GM12878 (cell line): ENCODE data around the gene LAD1. TPM values are rescaled to one million over a fixed set of nuclear protein-coding genes. Genes with fewer than 3 reads are reported as not detected.

Experiments
- ATAC-seq: fragments of 200-7000 bp; cut with Tn5 transposase; 3 replicates; pipeline ENCODE4 v1.9.1; 2020; ENCODE audit warnings: mild to moderate bottlenecking, moderate library complexity
- BruUV-seq: library from RNA; stranded (reverse); fragments of 400-500 nt; replicated peaks from 2 replicates; lab custom pipeline; 2021; lab: Mats Ljungman, UMichigan
- CTCF ChIA-PET: fragments of 300-600 bp; sonication (Branson Sonifier 250); formaldehyde crosslinking; extraction: SDS; loops from one replicate; lab custom pipeline; 2021; ENCODE audit warnings: inconsistent platforms; lab: Yijun Ruan, JAX
- POLR2A ChIA-PET: fragments of 350-600 bp; formaldehyde crosslinking; extraction: SDS; loops from one replicate; lab custom pipeline; 2021; ENCODE audit warnings: inconsistent platforms; lab: Charles Lee
- RAD21 ChIA-PET: fragments of 300-600 bp; sonication (Branson Sonifier 250); formaldehyde crosslinking; loops from one replicate; lab custom pipeline; 2023; ENCODE audit warnings: antibody characterized with exemption; ENCODE audit not compliant: unreplicated experiment; lab: Charles Lee
- SMC1A ChIA-PET: fragments of 300-600 bp; sonication (Branson Sonifier 250); formaldehyde crosslinking; loops from one replicate; lab custom pipeline; 2023; ENCODE audit not compliant: unreplicated experiment, uncharacterized antibody; lab: Charles Lee
- DNase-seq: peaks from one replicate; pipeline ENCODE4 v3.0.0-alpha.2; 2011; ENCODE audit warnings: low read depth, low spot score
- FAIRE-seq: peaks from 3 replicates; lab custom pipeline; 2011; peaks lifted over from hg19 to GRCh38; lab: Jason Lieb, UNC
- H2AFZ ChIP-seq: 2 replicates; pipeline ENCODE4 v1.6.0; 2011; ENCODE audit warnings: low read depth, low read length, control low read depth; ENCODE audit not compliant: control insufficient read depth
- H3K27ac ChIP-seq: 2 replicates; pipeline ENCODE4 v1.5.1; 2011; ENCODE audit warnings: control low read depth; ENCODE audit not compliant: control insufficient read depth, insufficient read depth
- H3K27me3 ChIP-seq, 2 experiments: replicated peaks in 1 of 2; 2 replicates each; pipeline versions ENCODE4 v1.6.0 to v1.6.1; 2011; ENCODE audit warnings: low read length in 1 of 2; ENCODE audit not compliant: control insufficient read depth in 2 of 2, insufficient read depth in 2 of 2
- H3K36me3 ChIP-seq, 2 experiments: 2 replicates each; pipeline ENCODE4 v1.5.1; 2011; ENCODE audit warnings: low read length in 1 of 2; ENCODE audit not compliant: control insufficient read depth in 2 of 2, insufficient read depth in 2 of 2
- H3K4me1 ChIP-seq: 2 replicates; pipeline ENCODE4 v1.6.1; 2011; ENCODE audit warnings: mild to moderate bottlenecking, low read length, moderate library complexity, mixed read lengths; ENCODE audit not compliant: control insufficient read depth, insufficient read depth
- H3K4me2 ChIP-seq: 2 replicates; pipeline ENCODE4 v1.6.0; 2011; ENCODE audit warnings: control low read depth; ENCODE audit not compliant: control insufficient read depth, insufficient read depth
- H3K4me3 ChIP-seq: fragments of 200-600 bp; sonication (generic); 2 replicates; pipeline ENCODE4 v1.5.1; 2016
- H3K79me2 ChIP-seq: 2 replicates; pipeline ENCODE4 v1.6.0; 2011; ENCODE audit warnings: low read length; ENCODE audit not compliant: control insufficient read depth, insufficient read depth
- H3K9ac ChIP-seq: 2 replicates; pipeline ENCODE4 v1.8.0; 2011; ENCODE audit warnings: low read length, control low read depth, mixed read lengths; ENCODE audit not compliant: control insufficient read depth, insufficient read depth
- H3K9me3 ChIP-seq: replicated peaks from 3 replicates; pipeline ENCODE4 v1.5.1; 2011; ENCODE audit warnings: mild to moderate bottlenecking, low read length; ENCODE audit not compliant: control insufficient read depth, insufficient read depth
- H4K20me1 ChIP-seq: 2 replicates; pipeline ENCODE4 v1.6.0; 2011; ENCODE audit not compliant: control insufficient read depth, insufficient read depth
- BHLHE40 ChIP-seq, 2 experiments: fragments of 450-650 bp in 1 of 2; IDR thresholded peaks; 2 replicates each; pipeline ENCODE4 v1.6.1; 2011 to 2017; ENCODE audit warnings: low read depth in 2 of 2, borderline replicate concordance in 1 of 2, improper control_type of control experiment in 1 of 2, low read length in 1 of 2, mild to moderate bottlenecking in 1 of 2
- ESRRA ChIP-seq: IDR thresholded peaks from 2 replicates; pipeline ENCODE4 v1.6.1; 2012; ENCODE audit warnings: mild to moderate bottlenecking, low read length, improper control_type of control experiment
- KAT2A ChIP-seq: conservative IDR thresholded peaks from 2 replicates; pipeline ENCODE4 v1.6.1; 2011; ENCODE audit warnings: low read depth, low read length; ENCODE audit not compliant: control insufficient read depth
- LARP7 ChIP-seq: fragments of 450-650 bp; IDR thresholded peaks from 2 replicates; pipeline ENCODE4 v1.6.1; 2017; ENCODE audit warnings: mild to moderate bottlenecking
- MEF2A ChIP-seq: IDR thresholded peaks from 2 replicates; pipeline ENCODE4 v1.6.1; 2011; ENCODE audit warnings: low read depth, mild to moderate bottlenecking, low read length, moderate library complexity; ENCODE audit not compliant: insufficient read depth
- RB1 ChIP-seq: fragments of 450-650 bp; formaldehyde crosslinking; IDR thresholded peaks from 2 replicates; pipeline ENCODE4 v1.6.1; 2017; ENCODE audit warnings: mild to moderate bottlenecking, borderline replicate concordance
- RCOR1 ChIP-seq: conservative IDR thresholded peaks from 2 replicates; pipeline ENCODE4 v1.6.1; 2012; ENCODE audit warnings: low read depth, low read length, improper control_type of control experiment
- STAT1 ChIP-seq: fragments of 450-650 bp; conservative IDR thresholded peaks from 2 replicates; pipeline ENCODE4 v1.6.1; 2014; ENCODE audit warnings: antibody characterized with exemption, mild to moderate bottlenecking
- STAT3 ChIP-seq: IDR thresholded peaks from 2 replicates; pipeline ENCODE4 v1.6.1; 2011; ENCODE audit warnings: low read depth, low read length, improper control_type of control experiment
- WRNIP1 ChIP-seq: IDR thresholded peaks from 2 replicates; pipeline ENCODE4 v1.6.1; 2011; ENCODE audit warnings: low read depth, low read length, improper control_type of control experiment, borderline replicate concordance
- ZBTB4 ChIP-seq: fragments of 450-650 bp; formaldehyde crosslinking; IDR thresholded peaks from 2 replicates; pipeline ENCODE4 v1.4.0; 2022; ENCODE audit warnings: mild to moderate bottlenecking, moderate library complexity
- WGBS: methylation state at CpG from one replicate; pipeline ENCODE4 v1.1.6; 2016; ENCODE audit warnings: low lambda C conversion rate; ENCODE audit not compliant: insufficient replicate concordance, insufficient coverage; ENCODE audit errors: missing lambda C conversion rate; 5-methylcytosine and 5-hydroxymethylcytosine counted together
- in situ Hi-C: fragments of 300-500 bp; cut with MboI; formaldehyde crosslinking; loops from 9 replicates; pipeline ENCODE4 v1.14.3; 2018; ENCODE audit warnings: mixed read lengths
- intact Hi-C: fragments of 100-400 bp; cut with micrococcal nuclease; formaldehyde crosslinking; loops from one replicate; pipeline ENCODE4 v1.14.2; 2022; ENCODE audit not compliant: unreplicated experiment
- polyA plus RNA-seq, 11 experiments: library from polyadenylated mRNA; depleted of rRNA in 4 of 11; unstranded in 6 of 11; stranded (reverse) in 5 of 11; fragments of >200 nt; fragmentation: Nextera tagmentation in 4 of 11; fragmentation: Illumina TruSeq in 1 of 11; extraction: Ambion mirVana in 4 of 11; extraction: Trizol in 1 of 11; gene quantifications; 1 replicate in 1 of 11; 2 replicates in 10 of 11; pipeline versions ENCODE4 v1.2.1 to v1.2.3, GENCODE V29; 2011 to 2016; ENCODE audit warnings: inconsistent platforms in 2 of 11, missing spikeins in 2 of 11, low read depth in 1 of 11
- total RNA-seq, 4 experiments: library from RNA; depleted of rRNA in 3 of 4; stranded (reverse); fragments of >200 nt in 3 of 4; fragmentation: Illumina TruSeq in 1 of 4; extraction: Trizol in 1 of 4; gene quantifications; 2 replicates each; pipeline versions ENCODE4 v1.2.1 to v1.2.3, GENCODE V29; 2013 to 2021

Gene LAD1
- total and polyA plus RNA-seq, 10 of the 15 experiments (the other 5 are each of a cell fraction or from before 2014, with no cell fraction given) = 0.05 to 0.48 (median 0.32) TPM; not detected in 3

DNA sequence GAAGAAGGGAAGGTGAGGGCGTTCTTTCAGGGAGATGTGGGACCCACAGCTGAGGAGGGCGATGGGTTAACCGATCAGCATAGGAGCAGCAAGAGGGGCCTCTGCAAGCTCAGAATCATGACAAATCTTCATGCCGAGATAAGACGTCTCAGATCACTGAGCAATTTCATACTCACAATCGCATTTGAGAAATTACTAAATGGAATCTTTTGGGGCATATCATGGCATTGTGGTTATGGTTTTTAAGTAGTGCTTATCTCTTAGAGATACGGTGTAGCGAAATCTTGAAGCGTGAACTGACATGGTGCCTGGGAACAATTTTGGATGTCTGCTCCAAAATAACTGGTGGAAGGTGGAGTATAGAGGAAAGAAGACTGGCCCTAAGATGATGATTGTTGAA lies 27.8 kb downstream of the LAD1 start:
- no TSS peak for BruUV-seq
- RAD21 ChIA-PET = no interaction called here
- intact Hi-C loops = no loop called here
- SMC1A ChIA-PET = interaction anchor here (0.7 kb wide), 1 partner anchor 173 kb away, joined by 3 read pairs; no protein-coding TSS in a partner anchor
- Histone ChIP-seq H3K9ac (no peak overlapping the region), H3K27me3 (peaks cover 0 to 6% of the 10 kb centered on the region in 2 experiments; a peak in 3 of 4 replicates), H2AFZ (no peak overlapping the region), H3K79me2 (no peaks in the 10 kb centered on the region), H4K20me1 (no peaks in the 10 kb centered on the region), H3K9me3 (no peaks in the 10 kb centered on the region), H3K36me3 (no peaks in the 10 kb centered on the region), H3K4me1 (no peaks in the 10 kb centered on the region), H3K4me2 (no peak overlapping the region), H3K4me3 (no peak overlapping the region), H3K27ac (no peak overlapping the region)
- ATAC-seq (no peak), FAIRE-seq (no peak), DNase-seq (no peak)
- CTCF ChIA-PET = interaction anchor here (1.1 kb wide), 1 partner anchor 11 kb away, joined by 3 read pairs; no protein-coding TSS in a partner anchor
- WGBS = 36% methylated on average over 9 of the region's 9 CpGs
- POLR2A ChIA-PET = no interaction called here
- TF ChIP-seq MEF2A (no peak), RB1 (no peak), WRNIP1 (no peak), ESRRA (no peak), KAT2A (no peak), STAT1 (no peak), LARP7 (no peak), ZBTB4 (CRISPR knock-in tag) (no peak), RCOR1 (no peak), BHLHE40 (IDR thresholded peaks at IDR 0.05; ENCODE audit: borderline replicate concordance in 1 of 2, low read depth in 2 of 2, low read length in 1 of 2) (no peak), STAT3 (no peak)
- in situ Hi-C loops = no loop called here
